HepG2 (cell line): ENCODE measurements around the gene CDKN1A. TPM values are rescaled to one million over a fixed set of nuclear protein-coding genes. Genes with fewer than 3 reads are reported as not detected.

Experiments
- AHR ChIP-seq: IDR thresholded peaks from 2 replicates; pipeline ENCODE4 v1.6.1; 2018; ENCODE audit warnings: missing genetic modification reagents, missing compliant biosample characterization
- AKAP8 ChIP-seq: sonication (generic); formaldehyde crosslinking; IDR thresholded peaks from 2 replicates; pipeline ENCODE4 v1.5.1; 2020; ENCODE audit warnings: mild to moderate bottlenecking, missing genetic modification reagents
- EEA1 ChIP-seq: sonication (generic); formaldehyde crosslinking; IDR thresholded peaks from 2 replicates; pipeline ENCODE4 v1.5.1; 2020; ENCODE audit warnings: mild to moderate bottlenecking, missing genetic modification reagents, borderline replicate concordance
- ETV5 ChIP-seq: IDR thresholded peaks from 2 replicates; pipeline ENCODE4 v1.6.1; 2018; ENCODE audit warnings: missing biosample characterization, missing genetic modification reagents, inconsistent platforms, borderline replicate concordance
- FOXO1 ChIP-seq: sonication (generic); formaldehyde crosslinking; IDR thresholded peaks from 2 replicates; pipeline ENCODE4 v1.4.0; 2020; ENCODE audit warnings: missing genetic modification reagents
- HOMEZ ChIP-seq: IDR thresholded peaks from 2 replicates; pipeline ENCODE4 v1.6.1; 2016; ENCODE audit warnings: low read depth
- IKZF4 ChIP-seq: sonication (generic); formaldehyde crosslinking; IDR thresholded peaks from 2 replicates; pipeline ENCODE4 v1.5.1; 2020; ENCODE audit warnings: borderline replicate concordance, mild to moderate bottlenecking, low read depth, missing genetic modification reagents; ENCODE audit errors: not compliant biosample characterization
- MEIS2 ChIP-seq: sonication (generic); formaldehyde crosslinking; IDR thresholded peaks from 2 replicates; pipeline ENCODE4 v1.9.0; 2021; ENCODE audit warnings: mild to moderate bottlenecking, missing genetic modification reagents
- SMAD1 ChIP-seq: sonication (generic); formaldehyde crosslinking; IDR thresholded peaks from 2 replicates; pipeline ENCODE4 v1.4.0; 2020; ENCODE audit warnings: missing genetic modification reagents, low read depth, mild to moderate bottlenecking, borderline replicate concordance
- SP5 ChIP-seq: IDR thresholded peaks from 2 replicates; pipeline ENCODE4 v1.6.1; 2016; ENCODE audit warnings: low read depth, borderline replicate concordance
- TFDP2 ChIP-seq: sonication (generic); formaldehyde crosslinking; IDR thresholded peaks from 2 replicates; pipeline ENCODE4 v1.4.0; 2020; ENCODE audit warnings: missing genetic modification reagents
- ZBTB10 ChIP-seq: sonication (generic); formaldehyde crosslinking; IDR thresholded peaks from 2 replicates; pipeline ENCODE4 v1.4.0; 2020; ENCODE audit warnings: missing genetic modification reagents, borderline replicate concordance
- ZBTB37 ChIP-seq: sonication (generic); formaldehyde crosslinking; IDR thresholded peaks from 2 replicates; pipeline ENCODE4 v1.4.0; 2020; ENCODE audit warnings: mild to moderate bottlenecking, missing genetic modification reagents
- ZEB1 ChIP-seq: IDR thresholded peaks from 2 replicates; pipeline ENCODE4 v1.6.1; 2012; ENCODE audit warnings: mild to moderate bottlenecking, low read depth, inconsistent platforms; ENCODE audit not compliant: insufficient replicate concordance
- ZNF180 ChIP-seq: sonication (generic); formaldehyde crosslinking; IDR thresholded peaks from 2 replicates; pipeline ENCODE4 v1.4.0; 2020; ENCODE audit warnings: low read depth, missing genetic modification reagents, borderline replicate concordance
- ZNF678 ChIP-seq: sonication (generic); formaldehyde crosslinking; IDR thresholded peaks from 2 replicates; pipeline ENCODE4 v1.4.0; 2020; ENCODE audit warnings: mild to moderate bottlenecking, missing genetic modification reagents
- ZNF766 ChIP-seq: sonication (generic); formaldehyde crosslinking; IDR thresholded peaks from 2 replicates; pipeline ENCODE4 v1.5.0; 2020; ENCODE audit warnings: missing genetic modification reagents, borderline replicate concordance
- polyA plus RNA-seq, 8 experiments: library from polyadenylated mRNA; depleted of rRNA in 3 of 8; stranded (reverse) in 7 of 8; unstranded in 1 of 8; fragments of >200 nt; fragmentation: Illumina TruSeq in 4 of 8; extraction: Trizol in 4 of 8; gene quantifications; 2 replicates each; pipeline versions ENCODE4 v1.2.1 to v1.2.3, GENCODE V29; 2011 to 2016; ENCODE audit warnings: low read depth in 4 of 8, missing spikeins in 1 of 8, mixed read lengths in 1 of 8; ENCODE audit not compliant: insufficient read depth in 1 of 8
- total RNA-seq, 5 experiments: library from RNA; depleted of rRNA; stranded (reverse); fragments of >200 nt; fragmentation: Illumina TruSeq; extraction: Trizol; gene quantifications; 2 replicates each; pipeline ENCODE4 v1.2.3, GENCODE V29; 2016; ENCODE audit warnings: low read depth in 1 of 5
- TF ChIP-seq, protein P1 (sequence below): IDR thresholded peaks from 2 replicates; pipeline ENCODE4 v1.6.1; 2016; ENCODE audit warnings: missing compliant biosample characterization, missing genetic modification reagents, borderline replicate concordance
- TF ChIP-seq, protein P2 (sequence below): sonication (generic); formaldehyde crosslinking; conservative IDR thresholded peaks from 2 replicates; pipeline ENCODE4 v1.4.0; 2020; ENCODE audit warnings: missing genetic modification reagents

The CDKN1A gene
- total and polyA plus RNA-seq, 2 of the 13 experiments (the other 11 are each of a cell fraction or from before 2014, with no cell fraction given): 60.7 to 92.1 TPM

DNA sequence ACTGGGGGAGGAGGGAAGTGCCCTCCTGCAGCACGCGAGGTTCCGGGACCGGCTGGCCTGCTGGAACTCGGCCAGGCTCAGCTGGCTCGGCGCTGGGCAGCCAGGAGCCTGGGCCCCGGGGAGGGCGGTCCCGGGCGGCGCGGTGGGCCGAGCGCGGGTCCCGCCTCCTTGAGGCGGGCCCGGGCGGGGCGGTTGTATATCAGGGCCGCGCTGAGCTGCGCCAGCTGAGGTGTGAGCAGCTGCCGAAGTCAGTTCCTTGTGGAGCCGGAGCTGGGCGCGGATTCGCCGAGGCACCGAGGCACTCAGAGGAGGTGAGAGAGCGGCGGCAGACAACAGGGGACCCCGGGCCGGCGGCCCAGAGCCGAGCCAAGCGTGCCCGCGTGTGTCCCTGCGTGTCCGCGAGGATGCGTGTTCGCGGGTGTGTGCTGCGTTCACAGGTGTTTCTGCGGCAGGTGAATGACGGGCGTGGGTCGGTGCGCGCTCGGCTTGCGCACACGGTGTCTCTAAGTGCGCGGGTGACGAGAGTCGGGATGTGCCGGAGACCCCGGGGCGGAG lies at the start of gene CDKN1A (continued):
- TF ChIP-seq ZBTB10 (CRISPR knock-in tag) (0 out of 2 replicates have a peak, but pooled peaks have one; percentile 71), ZNF766 (CRISPR knock-in tag) (peak; percentile 91), ZBTB37 (no peak), ETV5 (peak; percentile 86), MEIS2 (CRISPR knock-in tag) (peak; percentile 44; the same call in 1 of the 2 replicates), TFDP2 (CRISPR knock-in tag) (peak; percentile 85), AHR (CRISPR knock-in tag) (peak; percentile 41; the same call in 1 of the 2 replicates), AKAP8 (peak; percentile 9; the same call in 1 of the 2 replicates), ZNF678 (no peak; the same call in 1 of the 2 replicates), ZEB1 (peak; percentile 32), SMAD1 (peak; percentile 24; the same call in 1 of the 2 replicates), FOXO1 (CRISPR knock-in tag) (peak; percentile 75; the same call in 1 of the 2 replicates), ZNF180 (CRISPR knock-in tag) (no peak), SP5 (CRISPR knock-in tag) (peak; percentile 95), EEA1 (CRISPR knock-in tag) (peak; percentile 74; the same call in 1 of the 2 replicates), HOMEZ (no peak; the same call in 1 of the 2 replicates), IKZF4 (CRISPR knock-in tag) (peak; percentile 83)
- TF ChIP-seq, protein P1, sequence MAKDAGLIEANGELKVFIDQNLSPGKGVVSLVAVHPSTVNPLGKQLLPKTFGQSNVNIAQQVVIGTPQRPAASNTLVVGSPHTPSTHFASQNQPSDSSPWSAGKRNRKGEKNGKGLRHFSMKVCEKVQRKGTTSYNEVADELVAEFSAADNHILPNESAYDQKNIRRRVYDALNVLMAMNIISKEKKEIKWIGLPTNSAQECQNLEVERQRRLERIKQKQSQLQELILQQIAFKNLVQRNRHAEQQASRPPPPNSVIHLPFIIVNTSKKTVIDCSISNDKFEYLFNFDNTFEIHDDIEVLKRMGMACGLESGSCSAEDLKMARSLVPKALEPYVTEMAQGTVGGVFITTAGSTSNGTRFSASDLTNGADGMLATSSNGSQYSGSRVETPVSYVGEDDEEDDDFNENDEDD (CRISPR knock-in tag): peak; percentile 90; the same call in 1 of the 2 replicates
- TF ChIP-seq, protein P2, sequence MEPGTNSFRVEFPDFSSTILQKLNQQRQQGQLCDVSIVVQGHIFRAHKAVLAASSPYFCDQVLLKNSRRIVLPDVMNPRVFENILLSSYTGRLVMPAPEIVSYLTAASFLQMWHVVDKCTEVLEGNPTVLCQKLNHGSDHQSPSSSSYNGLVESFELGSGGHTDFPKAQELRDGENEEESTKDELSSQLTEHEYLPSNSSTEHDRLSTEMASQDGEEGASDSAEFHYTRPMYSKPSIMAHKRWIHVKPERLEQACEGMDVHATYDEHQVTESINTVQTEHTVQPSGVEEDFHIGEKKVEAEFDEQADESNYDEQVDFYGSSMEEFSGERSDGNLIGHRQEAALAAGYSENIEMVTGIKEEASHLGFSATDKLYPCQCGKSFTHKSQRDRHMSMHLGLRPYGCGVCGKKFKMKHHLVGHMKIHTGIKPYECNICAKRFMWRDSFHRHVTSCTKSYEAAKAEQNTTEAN (CRISPR knock-in tag): peak; percentile 87
